GM20000 (cell line): Measurements from ENCODE around the gene NRK.
"Not testable (repeated sequence)": the region's sequence is repeated elsewhere in the genome, so short reads cannot be mapped to it uniquely, and the experiment has no call there.

Experiments used
- DNase-seq: peaks from one replicate; pipeline ENCODE4 v3.0.0; 2012; ENCODE audit warnings: low spot score
- CTCF ChIP-seq: IDR thresholded peaks from 2 replicates; pipeline ENCODE4 v1.5.1; 2012; ENCODE audit warnings: mild to moderate bottlenecking, control low read depth; ENCODE audit errors: extremely low read depth, missing control alignments

The NRK gene

GRCh38 chrX:105822138-105823091 lies at the start of gene NRK:
TSS of gene NRK (plus strand) at chrX:105822539. CDS start at chrX:105822846, 307 bp downstream.
- no peak for TF ChIP-seq CTCF
- DNase-seq, result no peak

- no peak for DNase-seq
- no peak for TF ChIP-seq CTCF
These were observed 48.5 kb upstream of the NRK start for GRCh38 chrX:105773801-105774200.

- DNase-seq, result no peak
- no peak for TF ChIP-seq CTCF
These were observed 46.7 kb upstream of the NRK start for GRCh38 chrX:105775679-105776078.

- TF ChIP-seq CTCF, result no peak
- no peak for DNase-seq
These were observed 40.5 kb upstream of the NRK start for GRCh38 chrX:105781804-105782203.

- DNase-seq, result not testable (repeated sequence)
These were observed 25.5 kb upstream of the NRK start for GRCh38 chrX:105796877-105797276.

GRCh38 chrX:105803891-105804290 lies 18.4 kb upstream of the NRK start:
- no peak for TF ChIP-seq CTCF
- DNase-seq, result no peak

- not testable (repeated sequence) for DNase-seq
These were observed 16.7 kb upstream of the NRK start for GRCh38 chrX:105805655-105806054.

GRCh38 chrX:105816517-105816916 lies 5.8 kb upstream of the NRK start:
- no peak for DNase-seq
- no peak for TF ChIP-seq CTCF
